ENCODE results near the gene TRIM62.
"Not testable (repeated sequence)": the region's sequence is repeated elsewhere in the genome, so short reads cannot be mapped to it uniquely, and the experiment has no call there.

Gene TRIM62

GRCh38 chr1:33111965-33112364 lies 69.9 kb downstream of the TRIM62 start:
- no peak for DNase-seq

GRCh38 chr1:33110477-33110876 lies 71.4 kb downstream of the TRIM62 start:
- DNase-seq = no peak

- DNase-seq = not testable (repeated sequence)
These were observed 81.8 kb downstream of the TRIM62 start for GRCh38 chr1:33100119-33100415.

GRCh38 chr1:33099290-33100118 lies 82.3 kb downstream of the TRIM62 start:
- DNase-seq = no peak

- DNase-seq = no peak
These were observed 83.5 kb downstream of the TRIM62 start for GRCh38 chr1:33098371-33098770.

GRCh38 chr1:33097762-33098161 lies 84.1 kb downstream of the TRIM62 start:
- no peak for DNase-seq

- no peak for DNase-seq
These were observed 84.7 kb downstream of the TRIM62 start for GRCh38 chr1:33097137-33097611.

- no peak for DNase-seq
These were observed 85.4 kb downstream of the TRIM62 start for GRCh38 chr1:33096363-33097005.

Data from amygdala (tissue), 56 donors.